ENCODE results near the gene NSUN3. TPM values are rescaled to one million over a fixed set of nuclear protein-coding genes. Genes with fewer than 3 reads are reported as not detected.
A peak's percentile ranks its signal among the peaks of the same experiment; 100 is the strongest.

NSUN3 gene
- total RNA-seq (2022) (10.1 and 13.6 TPM in 2 replicates), Bru-seq, nascent RNA (percentile 76 among the genes with signal in this experiment), BruChase-seq, experiment 1, labeled RNA remaining after a 6-hour chase (percentile 54 among the genes with signal in this experiment), BruChase-seq, experiment 2, labeled RNA remaining after a 2-hour chase (percentile 60 among the genes with signal in this experiment)
- long read RNA-seq, transcript NSUN3-201 (6 exons, 3,289 nt) = major isoform, 9 of 10 reads
- long read RNA-seq, partial matches to known transcripts = 0 of 10 reads
- long read RNA-seq, other reads (novel, unspliced or antisense) = 1 of 10 reads

GRCh38 chr3:94062513-94063404 lies at the start of gene NSUN3, which contains the start of gene DHFR2:
Gene NSUN3, plus strand, starts transcription at chr3:94063061. Its CDS starts 66 bp downstream, at chr3:94063127.
Gene DHFR2, minus strand, starts transcription at chr3:94062916. Its CDS starts 1,405 bp downstream, at chr3:94061511.
- H3K4me1 Mint-ChIP-seq (ENCODE audit: low read depth, unreplicated experiment) = peaks cover 17% of the 10 kb centered on the region
- peaks cover 24% of the 10 kb centered on the region for H3K36me3 Mint-ChIP-seq (ENCODE audit: insufficient read depth, unreplicated experiment)
- intact Hi-C loops (cut with micrococcal nuclease; ENCODE audit: unreplicated experiment) = loop anchor here (5.0 kb wide), 1 partner anchor 35 kb away; the partner anchor contains the start of gene STX19
- peak; percentile 86 for DNase-seq
- H3K4me3 Mint-ChIP-seq (ENCODE audit: low read depth, unreplicated experiment) = peak within 1 kb of the TSS; percentile 94
- no peaks in the 10 kb centered on the region for H3K27me3 Mint-ChIP-seq (ENCODE audit: unreplicated experiment)
- TF ChIP-seq CTCF (IDR thresholded peaks at IDR 0.05; ENCODE audit: unreplicated experiment) = no peak
- TSS peak; percentile 53 for BruUV-seq (replicated peaks)
- peaks cover 4% of the 10 kb centered on the region for H3K9me3 Mint-ChIP-seq (ENCODE audit: low read depth, unreplicated experiment)
- H3K27ac Mint-ChIP-seq (ENCODE audit: unreplicated experiment) = peak within 1 kb of the TSS; percentile 98
- CTCF ChIA-PET = interaction anchor here (0.7 to 1.3 kb wide), 2 partner anchors 56 to 92 kb away, joined by 3 read pairs; no protein-coding TSS in a partner anchor

GRCh38 chr3:94015025-94015424 lies 47.8 kb upstream of the NSUN3 start:
- no TSS peak for BruUV-seq (replicated peaks)
- Mint-ChIP-seq H3K36me3 (ENCODE audit: insufficient read depth, unreplicated experiment) (no peaks in the 10 kb centered on the region), H3K4me3 (ENCODE audit: low read depth, unreplicated experiment) (no peak overlapping the region), H3K4me1 (ENCODE audit: low read depth, unreplicated experiment) (no peaks in the 10 kb centered on the region), H3K27ac (ENCODE audit: unreplicated experiment) (no peak overlapping the region), H3K9me3 (ENCODE audit: low read depth, unreplicated experiment) (no peaks in the 10 kb centered on the region), H3K27me3 (ENCODE audit: unreplicated experiment) (no peaks in the 10 kb centered on the region)
- no peak for DNase-seq
- no peak for TF ChIP-seq CTCF (IDR thresholded peaks at IDR 0.05; ENCODE audit: unreplicated experiment)
- intact Hi-C loops (cut with micrococcal nuclease; ENCODE audit: unreplicated experiment) = no loop called here
- CTCF ChIA-PET = no interaction called here

- no TSS peak for BruUV-seq (replicated peaks)
- no peak overlapping the region for H3K27ac Mint-ChIP-seq (ENCODE audit: unreplicated experiment)
- CTCF ChIA-PET = no interaction called here
- no peaks in the 10 kb centered on the region for H3K36me3 Mint-ChIP-seq (ENCODE audit: insufficient read depth, unreplicated experiment)
- H3K27me3 Mint-ChIP-seq (ENCODE audit: unreplicated experiment) = no peaks in the 10 kb centered on the region
- TF ChIP-seq CTCF (IDR thresholded peaks at IDR 0.05; ENCODE audit: unreplicated experiment) = no peak
- no peak overlapping the region for H3K4me3 Mint-ChIP-seq (ENCODE audit: low read depth, unreplicated experiment)
- H3K4me1 Mint-ChIP-seq (ENCODE audit: low read depth, unreplicated experiment) = no peaks in the 10 kb centered on the region
- no peak for DNase-seq
- no peaks in the 10 kb centered on the region for H3K9me3 Mint-ChIP-seq (ENCODE audit: low read depth, unreplicated experiment)
- intact Hi-C loops (cut with micrococcal nuclease; ENCODE audit: unreplicated experiment) = no loop called here
Measured at GRCh38 chr3:94019659-94020058, 43.2 kb upstream of the NSUN3 start.

GRCh38 chr3:94020293-94020692 lies 42.6 kb upstream of the NSUN3 start:
- CTCF ChIA-PET = no interaction called here
- H3K36me3 Mint-ChIP-seq (ENCODE audit: insufficient read depth, unreplicated experiment) = no peaks in the 10 kb centered on the region
- intact Hi-C loops (cut with micrococcal nuclease; ENCODE audit: unreplicated experiment) = no loop called here
- no TSS peak for BruUV-seq (replicated peaks)
- H3K9me3 Mint-ChIP-seq (ENCODE audit: low read depth, unreplicated experiment) = no peaks in the 10 kb centered on the region
- H3K4me3 Mint-ChIP-seq (ENCODE audit: low read depth, unreplicated experiment) = no peak overlapping the region
- no peaks in the 10 kb centered on the region for H3K4me1 Mint-ChIP-seq (ENCODE audit: low read depth, unreplicated experiment)
- no peaks in the 10 kb centered on the region for H3K27me3 Mint-ChIP-seq (ENCODE audit: unreplicated experiment)
- no peak for TF ChIP-seq CTCF (IDR thresholded peaks at IDR 0.05; ENCODE audit: unreplicated experiment)
- H3K27ac Mint-ChIP-seq (ENCODE audit: unreplicated experiment) = no peak overlapping the region
- no peak for DNase-seq
